DMS153 (cell line): Measurements from ENCODE around the gene KIF18A.

Experiments used
- DNase-seq: peaks from one replicate; lab custom pipeline; 2025; lab: John Stamatoyannopoulos, UW

Gene KIF18A

DNA sequence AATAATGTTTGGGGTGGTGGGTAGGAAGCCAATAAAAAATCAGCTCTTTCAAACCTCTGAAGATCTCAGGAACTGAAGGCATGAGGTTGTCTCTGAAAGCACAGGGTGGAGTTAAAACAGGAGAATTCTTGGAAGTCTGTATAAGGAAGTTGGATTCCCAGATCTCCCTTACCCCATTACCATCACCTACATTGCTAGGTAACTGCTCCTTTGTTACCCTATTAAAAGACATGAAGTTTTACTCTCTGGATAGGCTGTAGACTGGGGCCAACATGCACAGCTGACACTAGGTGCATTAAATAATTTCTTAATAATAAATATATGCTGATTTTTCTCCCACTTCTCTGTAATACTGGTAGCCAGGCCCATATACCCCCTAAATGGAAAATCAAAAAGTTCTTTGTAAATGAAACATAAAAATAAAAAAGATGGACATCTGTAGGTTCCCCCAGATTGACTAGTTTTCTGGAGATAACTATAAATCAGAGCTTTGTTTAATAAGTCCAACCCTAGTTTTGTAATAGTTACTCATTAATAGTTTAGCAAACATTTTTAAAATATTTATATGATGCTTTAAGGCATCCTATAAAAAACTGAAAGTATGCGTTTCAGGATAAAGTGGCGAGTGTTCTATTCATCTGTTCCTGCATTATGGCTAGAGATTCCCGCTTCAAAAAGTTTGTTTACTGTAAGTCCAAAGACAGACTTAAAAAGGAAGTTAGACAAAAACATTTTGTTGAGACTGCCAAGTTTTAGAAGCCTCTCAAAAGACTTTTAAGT is 63.8 kb downstream of the KIF18A start:
- no peak for DNase-seq

- no peak for DNase-seq
These were observed 67.6 kb downstream of the KIF18A start for GRCh38 chr11:28040384-28040783.

- DNase-seq: no peak
These were observed 69.2 kb downstream of the KIF18A start for GRCh38 chr11:28038775-28039174.

DNA sequence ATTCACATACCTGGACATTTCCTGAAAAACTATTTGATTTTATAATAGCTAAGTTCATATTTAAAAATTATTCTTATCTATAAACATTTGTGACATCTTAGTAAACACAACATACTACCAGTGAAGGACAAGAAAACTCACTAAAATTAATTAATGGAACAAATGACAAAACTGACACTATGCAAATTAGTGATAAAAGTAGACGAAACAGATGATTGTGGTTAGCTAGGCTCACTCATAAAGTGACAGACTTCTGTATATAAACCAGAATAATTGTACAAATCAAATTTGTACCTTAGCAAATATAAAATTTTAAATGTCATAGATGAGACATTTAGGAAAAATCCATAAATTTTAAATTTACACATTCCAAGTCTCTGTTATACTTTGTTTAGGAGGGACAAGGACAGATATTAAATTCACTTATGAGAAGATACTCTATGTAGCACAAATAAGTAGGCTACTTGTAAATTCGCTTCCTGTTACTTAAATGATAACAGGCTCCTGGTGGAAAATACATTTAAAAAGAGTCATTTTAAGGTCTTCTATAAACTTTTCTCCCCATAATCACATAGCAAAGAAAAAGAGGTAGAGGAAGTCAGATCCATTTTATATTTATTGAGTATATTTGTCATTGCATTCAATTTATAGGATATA is 81.2 kb downstream of the KIF18A start:
- no peak for DNase-seq

- DNase-seq: no peak
These were observed 90.1 kb downstream of the KIF18A start for GRCh38 chr11:28017816-28018215.

- no peak for DNase-seq
These were observed 96.1 kb downstream of the KIF18A start for GRCh38 chr11:28011813-28012212.

- no peak for DNase-seq
These were observed 98.0 kb downstream of the KIF18A start for GRCh38 chr11:28009996-28010395.

DNA sequence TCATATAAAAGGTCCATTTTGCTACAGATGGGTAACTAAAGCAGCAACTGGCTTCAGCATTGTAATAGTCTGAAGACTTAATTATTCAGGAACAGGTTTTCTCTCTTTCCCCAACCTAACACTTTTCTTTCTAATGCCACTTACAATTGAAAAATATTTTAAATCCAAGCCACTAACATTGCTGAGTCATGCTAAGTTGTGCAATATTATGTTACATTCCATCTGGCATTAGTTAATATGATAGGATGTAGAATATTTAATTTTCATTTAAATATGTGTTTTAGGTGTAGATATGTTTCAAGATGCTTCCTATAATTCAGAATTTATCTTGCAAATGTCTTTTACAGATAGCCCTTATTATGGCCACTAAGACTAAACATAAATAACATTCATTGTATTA is 98.6 kb downstream of the KIF18A start:
- no peak for DNase-seq

DNA sequence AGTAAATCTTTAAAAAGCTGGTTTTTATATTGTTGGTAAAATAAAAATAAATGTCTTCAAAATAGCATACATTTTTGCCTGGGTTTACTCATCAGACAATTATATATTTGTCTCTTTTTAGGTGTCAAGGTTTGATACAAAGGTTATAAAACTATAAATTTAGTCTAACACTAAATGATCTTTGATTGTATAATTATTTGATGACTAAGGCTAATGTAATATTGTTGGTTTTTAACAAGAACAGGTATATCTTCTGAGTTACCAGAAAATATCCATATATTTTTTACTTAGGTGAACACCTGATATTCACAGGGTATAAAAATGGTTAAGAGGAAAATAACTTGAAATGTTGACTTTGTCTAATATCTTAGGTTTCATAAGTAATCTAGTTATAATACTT is 104.3 kb downstream of the KIF18A start:
- no peak for DNase-seq

- no peak for DNase-seq
These were observed 109.4 kb downstream of the KIF18A start for GRCh38 chr11:27998552-27998951.

DNA sequence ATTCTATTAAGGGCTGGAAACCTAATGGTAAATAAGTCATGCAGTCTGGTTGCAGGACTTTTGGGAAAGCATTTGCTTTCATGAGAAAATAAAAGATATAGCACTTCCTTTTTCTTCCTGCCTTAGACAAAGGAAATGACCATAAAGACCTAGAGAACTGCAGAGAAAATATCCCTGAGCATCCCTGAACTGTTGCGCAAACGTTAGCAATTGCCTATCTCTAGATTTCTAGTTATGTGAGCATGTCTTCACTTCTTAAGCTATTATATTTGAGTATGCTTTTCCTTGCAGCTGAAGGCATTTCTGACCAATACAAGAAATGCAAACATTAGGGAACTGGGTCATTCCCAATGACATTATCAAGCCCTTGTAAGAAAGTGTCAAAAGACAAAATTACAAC is 110.6 kb downstream of the KIF18A start:
- no peak for DNase-seq

GRCh38 chr11:27996066-27996465 is 111.9 kb downstream of the KIF18A start:
- DNase-seq: no peak

DNA sequence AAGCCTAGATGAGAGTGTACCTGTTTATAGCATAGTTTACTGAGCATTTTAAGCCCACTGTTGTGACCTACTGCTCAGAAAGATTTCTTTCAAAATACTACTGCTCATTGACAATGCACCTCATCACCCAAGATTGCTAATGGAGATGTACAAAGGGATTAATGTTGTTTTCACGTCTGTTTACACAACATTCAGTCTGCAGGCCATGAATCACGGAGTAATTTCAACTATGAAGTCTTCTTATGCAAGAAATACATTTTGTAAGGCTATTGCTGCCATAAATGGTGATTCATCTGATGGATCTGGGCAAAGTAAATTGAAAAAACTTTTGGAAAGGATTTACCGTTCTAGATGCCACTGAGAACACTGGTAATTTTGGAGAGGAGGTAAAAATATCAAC is 112.9 kb downstream of the KIF18A start:
- DNase-seq: no peak

DNA sequence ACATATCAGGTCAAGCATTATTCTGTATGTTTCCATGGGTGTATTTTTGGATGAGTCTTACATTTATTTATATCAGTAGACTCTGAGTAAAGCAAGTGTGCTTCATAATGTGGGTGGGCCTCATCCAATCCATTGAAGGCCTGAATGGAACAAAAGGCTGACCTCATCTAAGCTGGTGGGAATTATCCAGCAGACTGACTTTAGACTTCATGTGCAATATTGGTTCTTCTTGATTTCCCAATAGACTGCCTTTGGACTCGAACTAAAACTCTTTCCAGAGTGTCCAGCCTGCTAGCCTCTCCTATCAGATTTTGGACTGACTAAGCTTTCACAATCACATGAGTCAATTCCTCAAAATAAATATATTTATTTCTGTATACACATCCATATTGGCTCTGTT is 116.2 kb downstream of the KIF18A start:
- no peak for DNase-seq

DNA sequence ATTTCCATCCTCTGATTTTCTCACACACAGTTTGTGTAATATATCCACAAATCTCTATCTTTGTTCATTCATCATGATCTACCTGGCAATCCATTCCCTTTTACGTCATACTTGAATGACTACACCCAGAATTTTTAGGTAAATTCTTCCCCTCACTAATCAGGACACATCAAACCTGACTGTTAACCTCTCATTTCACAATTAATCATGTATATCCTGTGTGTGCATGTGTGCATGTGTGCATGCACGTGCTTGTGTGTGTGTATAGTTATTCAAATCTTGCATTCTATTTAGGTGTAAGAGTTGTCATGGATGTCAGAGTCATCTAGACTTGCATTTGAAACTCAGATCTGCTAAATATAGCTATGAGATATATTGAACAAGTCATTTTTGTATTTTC is 130.4 kb downstream of the KIF18A start:
- no peak for DNase-seq

- DNase-seq: no peak
These were observed 130.9 kb downstream of the KIF18A start for GRCh38 chr11:27977031-27977430.

DNA sequence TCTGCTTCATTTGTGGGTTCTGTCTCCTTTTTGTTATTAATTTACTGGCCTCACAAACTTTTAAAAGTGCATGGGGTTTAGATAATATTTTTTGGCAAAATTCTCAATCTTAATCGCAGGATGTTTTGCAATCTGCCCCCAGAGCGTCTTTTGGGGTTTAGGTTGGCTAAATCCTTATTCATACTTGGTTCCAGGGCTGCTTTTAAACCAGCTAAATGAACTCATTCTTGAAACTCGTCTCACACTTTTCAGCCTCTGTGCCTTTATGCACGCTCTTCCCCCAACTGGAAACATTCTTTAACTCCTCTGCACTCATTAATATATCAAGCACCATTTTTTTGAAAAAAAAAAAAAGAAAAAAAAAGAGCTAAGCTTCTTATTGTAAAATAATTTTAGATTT is 131.7 kb downstream of the KIF18A start:
- no peak for DNase-seq

DNA sequence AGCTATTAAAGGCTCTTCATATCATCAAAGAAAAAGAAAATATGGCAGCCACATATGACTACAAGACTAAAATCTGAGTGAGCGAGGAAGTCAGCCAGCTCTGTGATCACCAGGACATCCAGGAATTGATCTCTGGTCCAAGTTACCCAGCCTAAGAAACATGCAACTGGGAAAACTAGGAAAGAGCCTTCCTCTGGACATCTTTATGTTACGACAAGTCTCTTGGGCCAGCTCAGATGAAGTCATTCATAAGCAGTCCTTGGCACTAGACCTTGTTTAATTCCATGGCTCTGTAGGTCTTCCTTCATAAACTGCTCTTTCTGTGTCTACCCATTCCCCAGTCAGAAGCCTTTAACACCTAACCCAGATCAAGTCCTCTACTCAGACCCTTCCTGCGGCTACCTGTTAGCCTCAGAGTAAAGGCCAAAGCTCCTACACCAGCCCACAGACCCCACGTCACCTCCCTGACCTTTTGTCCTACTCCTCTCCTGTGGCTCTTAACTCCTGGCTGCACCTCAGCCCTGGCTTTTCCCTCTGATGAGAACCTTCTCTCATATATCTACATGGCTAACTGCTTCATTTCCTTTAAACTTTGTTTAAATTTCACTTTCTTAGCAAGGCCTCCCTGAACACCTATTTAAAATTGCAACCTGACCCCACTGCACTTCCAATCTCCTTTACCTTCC is 134.0 kb downstream of the KIF18A start:
- no peak for DNase-seq

DNA sequence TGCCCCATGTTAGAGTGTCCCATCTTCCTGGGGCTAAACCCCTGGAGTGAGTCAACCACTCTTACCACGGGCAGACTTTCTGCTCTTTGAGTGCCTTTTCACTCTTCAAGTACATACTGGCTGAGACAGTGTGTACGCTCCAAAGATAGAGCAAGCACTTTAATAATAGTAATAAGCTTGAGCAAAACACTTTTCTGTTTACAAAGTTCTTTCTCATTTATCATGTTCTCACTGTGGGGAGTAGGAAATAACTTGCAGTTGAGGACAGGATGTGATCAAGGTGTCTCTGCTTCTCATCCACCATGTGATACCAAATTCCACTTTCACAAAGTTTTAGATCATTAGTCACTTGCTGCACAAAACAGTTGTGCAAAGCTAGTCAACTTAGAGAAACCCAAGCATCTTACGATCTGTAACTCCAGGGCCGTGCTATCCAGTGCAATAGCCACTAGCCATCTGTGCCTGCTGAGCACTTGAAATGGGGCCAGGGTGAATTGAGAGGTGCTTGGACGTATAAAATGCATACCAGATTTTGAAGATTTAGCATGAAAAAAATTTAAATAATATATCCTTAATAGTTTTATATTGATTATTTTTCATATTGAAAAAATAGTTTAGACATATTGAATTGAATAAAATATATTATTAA is 135.3 kb downstream of the KIF18A start:
- DNase-seq: no peak

GRCh38 chr11:27971171-27971570 is 136.8 kb downstream of the KIF18A start:
- DNase-seq: no peak
